ENCODE data around the gene HOTAIR.

Gene HOTAIR

DNA sequence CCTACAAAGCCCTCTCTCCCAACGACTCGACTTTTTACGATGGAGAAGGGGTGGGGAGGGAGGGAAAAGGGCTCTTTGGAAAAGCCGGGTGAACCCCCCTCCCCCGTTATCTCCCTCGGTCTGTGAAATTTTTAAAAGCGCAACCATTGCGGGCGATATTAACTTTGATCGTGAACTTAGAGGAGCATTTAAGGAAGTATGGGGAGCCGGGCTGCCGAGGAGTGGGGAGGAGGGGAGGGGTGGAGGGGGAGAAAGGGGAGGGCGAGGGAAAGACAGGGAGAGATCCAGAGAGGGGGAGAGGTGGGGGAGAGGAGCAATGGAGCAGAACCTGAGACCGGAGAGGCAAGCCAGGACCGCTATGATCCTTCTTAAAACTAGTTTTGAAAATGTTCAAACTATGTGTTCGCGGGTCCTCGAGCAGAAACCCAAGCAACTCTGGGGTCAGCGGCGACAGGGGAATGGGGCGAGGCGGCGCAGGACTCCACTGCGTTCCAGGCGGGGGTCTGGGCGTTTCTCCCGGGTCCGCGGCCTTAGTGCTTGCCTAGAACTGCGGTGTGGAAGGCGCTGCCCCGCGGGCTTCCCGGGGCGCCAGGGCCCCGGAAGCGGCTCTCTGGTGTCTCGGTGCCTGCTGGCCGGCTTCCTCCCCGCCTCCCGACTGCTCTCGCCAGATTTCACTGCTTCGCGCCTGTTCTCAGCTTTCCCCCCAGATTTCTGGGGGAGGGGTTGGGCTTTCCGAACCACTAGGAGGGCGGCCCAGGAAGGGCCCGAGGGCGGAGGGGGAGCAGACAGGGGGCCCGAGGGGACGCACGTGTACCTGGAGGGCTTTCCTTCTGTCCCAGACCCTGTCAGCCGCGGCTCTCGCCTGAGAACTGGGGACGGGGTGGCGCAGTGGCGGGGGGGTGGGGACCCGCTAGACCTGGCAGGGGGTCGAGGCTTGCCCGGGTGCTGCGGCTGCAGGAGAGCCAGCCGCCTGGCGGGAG is at the start of gene HOTAIR:
TSS of gene HOTAIR (minus strand) at position 871 of the 980 bp plus-strand sequence.
- no peak for DNase-seq (ENCODE audit: low read depth)

DNA sequence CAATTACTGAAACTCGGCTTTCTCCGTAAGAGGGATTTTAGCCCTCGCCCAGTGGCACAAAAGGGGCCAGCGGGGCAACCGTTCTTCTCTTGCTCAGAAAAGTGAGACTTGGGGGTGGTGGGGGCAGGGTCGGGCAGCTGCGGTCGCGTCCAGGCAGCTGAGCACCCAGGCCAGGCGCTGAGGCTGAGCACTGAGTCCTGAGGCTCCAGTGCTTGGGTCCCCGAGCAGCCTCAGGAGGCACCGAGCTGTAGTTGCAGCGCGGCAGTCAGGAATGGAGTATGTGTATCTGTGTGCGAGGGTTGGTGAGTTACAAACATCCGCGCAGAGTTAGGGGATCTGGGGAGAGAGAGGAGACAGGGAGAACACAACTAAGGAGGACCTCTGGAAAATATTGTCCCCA is 49.4 kb upstream of the HOTAIR start:
- DNase-seq (ENCODE audit: low read depth) = no peak

- DNase-seq (ENCODE audit: low read depth) = no peak
These were observed 48.5 kb upstream of the HOTAIR start for GRCh38 chr12:54022960-54023884.

DNA sequence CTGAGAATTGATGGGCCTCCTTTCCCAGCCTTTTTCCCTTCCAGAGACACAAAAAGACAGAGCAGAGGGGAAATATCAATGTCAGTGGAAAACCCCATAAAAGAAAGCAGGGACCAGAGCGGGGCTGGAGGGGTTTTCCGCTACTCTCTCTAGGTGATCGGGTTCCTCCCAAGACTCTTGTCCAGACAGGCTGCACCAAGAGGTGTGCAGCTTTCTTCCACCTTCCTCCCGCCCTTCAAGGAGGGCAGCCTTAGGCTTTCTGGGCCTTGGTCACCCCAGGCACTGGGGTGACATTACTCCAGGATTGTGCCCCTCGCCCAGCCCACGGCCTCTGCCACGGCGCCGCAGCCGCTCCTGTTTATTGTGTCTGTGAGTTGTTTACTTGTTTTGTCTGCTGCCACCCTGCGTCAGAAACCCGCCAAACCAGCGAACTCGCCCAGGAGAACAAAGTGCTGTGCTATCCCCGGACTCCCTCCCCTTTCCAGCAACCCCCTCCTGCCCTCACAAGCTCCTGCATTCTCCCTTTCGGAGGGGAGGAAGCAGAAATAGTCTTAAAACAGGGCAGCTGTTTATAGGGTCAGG is 46.8 kb upstream of the HOTAIR start:
- no peak for DNase-seq (ENCODE audit: low read depth)

DNA sequence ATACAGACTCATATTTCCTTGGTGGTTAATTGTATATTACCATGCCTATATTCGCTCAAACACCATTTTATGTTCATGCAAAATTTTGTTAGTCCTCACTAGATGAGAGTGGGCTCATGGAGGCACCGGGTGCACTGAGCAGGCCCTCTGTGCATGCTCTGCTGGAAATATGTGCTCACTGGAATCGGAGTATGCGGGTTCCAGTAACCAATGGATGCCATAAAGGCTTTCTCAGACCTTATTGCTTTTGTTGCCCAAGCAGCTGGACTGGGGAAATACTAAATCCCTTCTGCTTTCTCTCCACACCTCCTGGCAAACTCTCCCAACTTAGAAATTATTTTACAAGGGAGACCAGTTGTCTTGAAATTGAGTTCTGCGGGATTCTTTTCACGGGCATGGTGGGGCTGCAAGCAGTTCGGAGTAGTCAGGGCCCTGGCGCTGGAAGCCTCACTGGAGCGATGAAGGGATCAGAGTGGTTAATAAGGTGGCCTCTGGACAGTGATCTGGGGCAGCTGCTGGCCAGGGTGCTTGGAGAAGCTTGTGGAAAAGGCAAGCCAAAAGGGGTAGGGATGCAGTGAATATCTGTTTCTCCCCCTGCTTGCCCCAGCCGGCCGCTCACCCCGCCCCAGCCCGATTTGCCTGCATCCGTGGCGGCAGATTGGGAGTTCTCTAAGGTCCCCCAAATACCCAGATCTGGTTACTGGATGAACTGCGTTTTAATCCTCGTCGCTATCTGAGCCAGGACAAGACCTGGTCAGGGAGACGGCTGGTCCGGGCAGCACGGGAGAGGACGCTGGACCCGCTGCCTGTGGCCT is 46.0 kb upstream of the HOTAIR start:
- DNase-seq (ENCODE audit: low read depth) = no peak

DNA sequence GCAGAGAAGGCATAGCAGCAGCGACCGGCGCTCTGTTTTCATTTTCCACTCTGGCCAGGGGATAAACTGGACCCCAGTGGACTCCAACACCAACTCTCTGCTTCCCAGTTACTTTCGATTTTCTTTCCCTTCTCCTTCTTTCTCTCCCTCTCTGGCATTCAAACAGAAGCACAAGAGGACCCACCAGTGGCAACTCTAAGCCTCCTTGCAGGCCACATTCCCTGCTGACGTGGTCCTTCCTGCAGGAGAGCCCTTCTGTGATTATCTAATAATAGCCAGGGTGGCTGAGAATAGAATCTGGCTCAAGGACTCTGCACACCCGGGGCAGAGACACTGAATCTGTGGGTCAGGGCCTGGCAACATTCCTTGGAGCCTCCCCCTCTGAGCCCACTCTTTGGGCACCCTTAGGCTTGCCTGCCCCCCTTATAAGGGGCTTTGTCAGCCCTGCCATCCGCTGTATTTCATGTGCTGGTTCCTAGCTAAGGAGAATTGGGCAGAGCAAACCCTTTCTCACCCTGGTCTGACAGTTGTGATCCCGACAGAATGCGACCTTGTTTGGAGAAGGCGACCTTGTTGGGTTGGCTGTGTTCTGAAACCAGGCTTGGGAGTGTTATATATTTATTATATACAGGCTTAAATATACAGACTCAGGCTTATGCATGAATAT is 45.3 kb upstream of the HOTAIR start:
- no peak for DNase-seq (ENCODE audit: low read depth)

DNA sequence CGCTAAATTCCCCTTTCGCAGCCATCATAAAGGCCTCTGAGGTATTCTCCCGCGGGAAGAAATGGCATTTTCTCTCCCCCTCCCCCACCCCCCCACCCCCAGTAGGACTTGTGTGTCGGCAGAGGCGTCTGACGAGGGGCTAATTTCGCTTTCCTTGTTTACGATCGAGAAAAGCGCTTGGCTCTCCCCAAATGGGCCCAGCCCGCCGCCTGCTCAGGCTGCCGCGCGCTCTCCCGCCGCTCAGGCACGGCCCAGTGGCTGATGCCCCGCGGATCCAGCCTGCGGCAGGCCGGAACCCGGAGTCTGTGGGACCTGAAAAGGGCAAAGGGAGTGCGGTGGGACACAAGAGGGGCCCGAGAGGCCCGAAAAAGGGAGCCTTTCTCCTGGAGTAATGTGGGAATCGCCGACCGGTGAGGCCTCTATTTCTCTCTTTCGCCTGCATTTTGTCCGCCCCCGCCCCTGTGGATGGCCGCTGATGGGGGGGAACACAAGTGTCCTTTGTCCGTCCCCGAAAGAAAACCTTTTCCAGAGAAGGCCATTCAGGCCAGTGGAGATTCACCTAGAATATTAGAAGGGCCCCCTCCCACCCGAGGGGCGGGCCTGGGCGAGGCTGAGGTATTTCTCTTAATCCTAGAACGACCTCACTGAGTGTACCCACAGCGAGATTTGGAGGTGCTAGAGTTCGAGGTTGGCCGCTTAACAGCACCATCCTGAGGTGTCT is 44.5 kb upstream of the HOTAIR start:
- no peak for DNase-seq (ENCODE audit: low read depth)

- no peak for DNase-seq (ENCODE audit: low read depth)
These were observed 43.8 kb upstream of the HOTAIR start for GRCh38 chr12:54018468-54018984.

DNA sequence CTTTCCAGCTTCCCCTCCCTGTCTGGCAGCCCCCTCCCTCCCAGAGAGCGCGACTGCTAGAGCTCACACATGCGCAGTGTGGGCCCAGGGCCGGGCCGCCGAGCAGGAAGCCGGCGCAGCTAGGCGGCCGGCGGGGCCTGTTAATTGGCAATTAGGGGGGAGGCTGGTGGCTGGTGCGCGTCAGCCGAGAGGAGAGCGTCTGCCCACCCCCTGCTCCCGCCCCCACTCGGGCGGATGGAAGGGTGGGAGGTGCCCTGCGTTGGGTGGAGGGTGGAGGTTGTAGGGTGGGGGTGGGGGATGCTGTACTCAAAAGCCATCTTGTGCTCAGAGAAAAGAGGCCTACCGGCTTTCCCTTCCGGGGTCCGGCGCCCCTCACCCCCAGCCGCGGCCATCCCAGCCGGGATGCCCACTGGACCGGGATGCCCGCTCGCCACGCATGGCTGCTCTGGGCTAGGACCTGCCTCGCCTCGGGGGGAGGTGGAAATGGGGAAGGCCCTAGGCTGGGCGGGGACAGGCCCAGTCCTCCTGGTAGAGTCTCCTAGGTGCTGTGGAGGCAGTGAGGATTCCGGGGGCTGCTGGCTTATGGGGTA is 43.2 kb upstream of the HOTAIR start:
- DNase-seq (ENCODE audit: low read depth) = peak; percentile 69

DNA sequence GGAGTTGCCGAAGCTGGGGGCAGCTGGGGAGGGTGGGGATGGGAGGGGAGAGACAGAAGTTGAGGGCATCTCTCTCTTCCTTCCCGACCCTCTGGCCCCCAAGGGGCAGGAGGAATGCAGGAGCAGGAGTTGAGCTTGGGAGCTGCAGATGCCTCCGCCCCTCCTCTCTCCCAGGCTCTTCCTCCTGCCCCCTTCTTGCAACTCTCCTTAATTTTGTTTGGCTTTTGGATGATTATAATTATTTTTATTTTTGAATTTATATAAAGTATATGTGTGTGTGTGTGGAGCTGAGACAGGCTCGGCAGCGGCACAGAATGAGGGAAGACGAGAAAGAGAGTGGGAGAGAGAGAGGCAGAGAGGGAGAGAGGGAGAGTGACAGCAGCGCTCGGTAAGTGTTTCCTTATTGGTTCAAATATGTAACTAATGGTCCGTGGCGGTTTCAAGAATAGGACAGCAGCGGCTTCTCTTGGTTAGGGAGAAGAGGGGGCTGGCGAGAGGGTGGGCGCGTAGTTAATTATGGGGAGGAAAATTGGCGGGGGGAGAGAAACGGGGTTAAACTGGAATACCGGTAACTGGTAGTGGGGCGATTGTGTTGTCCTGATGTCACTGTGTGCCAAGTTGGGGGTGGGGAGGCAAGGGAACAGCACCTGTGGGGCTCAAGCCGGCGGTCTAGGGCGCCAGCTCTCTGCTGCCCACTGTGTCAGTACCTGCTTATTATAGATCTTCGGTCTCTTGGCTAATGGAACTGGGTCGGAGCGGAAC is 42.5 kb upstream of the HOTAIR start:
- DNase-seq (ENCODE audit: low read depth) = no peak

DNA sequence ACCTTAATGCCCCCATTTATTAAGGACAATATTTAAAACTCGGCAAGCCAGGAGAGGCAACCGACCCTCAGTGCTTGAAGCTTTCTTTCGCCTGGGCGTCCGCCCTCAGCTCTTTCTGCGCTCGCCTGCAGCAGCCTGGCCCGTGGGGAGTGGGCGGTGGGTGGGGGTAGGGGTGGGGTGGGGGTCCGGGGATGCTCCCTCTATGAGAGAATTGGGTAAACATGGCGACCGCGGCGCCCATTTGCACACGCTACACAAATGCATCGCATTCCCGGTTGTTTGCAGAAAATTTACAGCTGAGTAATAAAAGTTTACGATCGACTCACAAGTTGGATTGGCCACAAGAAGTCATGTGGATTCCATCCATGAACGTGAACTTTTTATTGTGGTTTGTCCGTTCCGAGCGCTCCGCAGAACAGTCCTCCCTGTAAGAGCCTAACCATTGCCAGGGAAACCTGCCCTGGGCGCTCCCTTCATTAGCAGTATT is 41.8 kb upstream of the HOTAIR start:
- DNase-seq (ENCODE audit: low read depth) = no peak

GRCh38 chr12:54016051-54016450 is 41.3 kb upstream of the HOTAIR start:
- no peak for DNase-seq (ENCODE audit: low read depth)

DNA sequence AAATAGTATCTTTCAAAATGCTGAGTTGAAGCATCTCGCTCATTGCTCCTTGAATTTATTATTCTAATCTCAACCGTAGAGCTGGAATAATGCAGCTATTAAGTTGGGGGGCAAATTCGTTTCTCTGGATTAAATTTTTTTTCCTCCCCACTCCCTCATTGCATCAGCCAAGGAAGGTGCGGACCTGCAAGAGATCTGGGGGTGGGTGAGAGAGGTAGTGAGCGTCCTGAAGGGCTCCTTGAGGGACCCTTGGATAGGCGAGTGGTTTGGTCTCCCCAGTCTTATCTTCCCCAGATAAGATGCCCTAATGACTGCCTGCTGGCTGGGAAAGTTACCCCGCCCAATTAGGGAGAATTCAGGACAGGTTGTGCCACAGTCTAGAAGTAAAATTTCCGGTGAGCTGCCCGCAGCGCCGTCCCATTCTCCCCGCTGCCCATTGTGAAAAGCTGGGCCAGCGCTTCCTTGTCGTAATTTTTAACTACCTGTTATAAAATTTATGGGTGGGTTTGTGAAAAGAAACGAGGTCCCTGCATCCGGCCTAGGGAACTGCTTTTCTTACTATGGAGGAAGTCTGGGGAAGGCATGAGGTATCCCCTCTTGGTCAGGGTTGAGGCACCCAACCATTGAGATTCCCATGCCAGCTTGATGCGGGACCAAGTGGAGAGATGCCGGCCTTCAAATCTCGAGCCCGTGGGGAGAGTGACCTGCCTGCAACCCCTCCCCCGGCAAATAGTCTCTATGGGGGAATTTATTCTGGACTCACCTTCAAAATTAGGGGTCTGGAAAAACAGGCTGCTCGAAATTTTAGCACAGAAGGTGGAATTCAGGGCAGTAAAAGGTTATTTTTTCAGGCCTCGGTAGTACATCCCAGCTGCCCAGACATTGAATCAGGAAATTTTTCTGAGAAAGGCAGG is 40.5 kb upstream of the HOTAIR start:
- DNase-seq (ENCODE audit: low read depth) = no peak

- no peak for DNase-seq (ENCODE audit: low read depth)
These were observed 39.7 kb upstream of the HOTAIR start for GRCh38 chr12:54014377-54015017.

- no peak for DNase-seq (ENCODE audit: low read depth)
These were observed 38.1 kb upstream of the HOTAIR start for GRCh38 chr12:54012631-54013409.
